Stimulated activated CD8-positive, alpha-beta memory T cell treated with anti-CD3 and anti-CD28 coated beads, Interleukin-12 subunit alpha, Interleukin-12 subunit beta, amount 100 ng/mL, for 1 hour (primary cell): ENCODE results near the gene COG5.
A peak's percentile ranks its signal among the peaks of the same experiment; 100 is the strongest.
"Not testable (repeated sequence)": the region's sequence is repeated elsewhere in the genome, so short reads cannot be mapped to it uniquely, and the experiment has no call there.

ENCODE experiments used
- DNase-seq: peaks from one replicate; pipeline ENCODE4 v3.0.0-alpha.2; 2020; ENCODE audit warnings: low read depth

Gene COG5

DNA sequence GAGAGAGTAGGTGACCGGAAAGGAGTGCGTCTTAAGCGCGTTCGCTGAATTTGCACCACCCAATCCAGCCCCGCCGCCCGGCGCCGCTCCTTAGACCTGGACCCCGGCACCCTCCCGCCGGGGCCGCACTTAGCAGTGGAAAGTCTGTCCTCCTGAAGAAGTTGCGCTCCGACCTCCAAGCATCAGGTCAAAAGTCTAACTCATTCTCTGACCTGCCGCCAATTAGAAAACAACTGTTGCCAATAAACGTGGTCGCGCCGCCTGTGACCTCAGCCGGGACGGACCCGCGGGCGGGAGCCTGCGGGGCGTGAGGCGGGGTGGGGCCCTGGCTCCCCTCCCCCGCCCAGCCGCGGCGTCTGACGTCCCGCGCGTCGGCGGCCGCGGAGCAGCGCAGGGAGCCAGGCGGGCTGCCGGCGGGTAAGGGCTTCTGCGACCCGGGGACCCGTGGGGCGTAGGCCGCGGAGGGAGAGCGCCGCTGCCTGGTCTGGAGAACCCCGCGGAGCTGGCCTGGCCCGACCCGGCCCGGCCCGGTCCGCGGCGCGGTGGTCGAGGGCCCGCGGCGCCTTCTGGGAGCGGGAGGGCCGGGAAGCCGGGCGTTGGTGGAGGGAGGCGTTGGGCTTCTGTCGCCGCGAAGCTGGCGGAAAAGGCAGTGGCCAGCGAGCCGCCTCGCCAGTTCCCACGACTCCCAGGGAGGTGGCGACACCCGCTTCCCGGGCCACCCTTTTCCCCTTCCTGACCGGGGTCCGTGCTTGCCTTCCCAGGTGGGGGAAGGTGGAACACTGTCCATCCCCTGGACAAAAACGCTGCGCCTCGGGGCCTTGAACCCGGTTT is 16.4 kb upstream of the COG5 start, which contains the start of gene BCAP29:
Gene BCAP29, plus strand, starts transcription at position 362 of the 831 bp plus-strand sequence. CDS start 527 bp downstream, outside the sequence.
- peak; percentile 25 for DNase-seq

DNA sequence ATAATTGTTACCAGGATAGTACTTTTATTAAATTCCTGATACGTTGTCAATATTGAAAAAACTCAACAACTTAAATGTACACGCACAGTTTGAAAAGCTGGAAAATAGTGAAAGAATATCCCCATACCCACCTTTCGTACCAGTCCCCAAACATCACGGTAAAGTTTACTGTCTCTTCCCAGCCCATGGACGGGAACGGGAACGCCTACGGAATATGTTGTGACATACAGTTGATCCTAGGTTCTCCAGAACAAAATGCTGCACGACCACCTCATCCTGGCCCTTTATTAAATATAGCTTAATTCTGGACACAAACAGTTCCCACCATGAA is 15.8 kb upstream of the COG5 start:
- DNase-seq: no peak

DNA sequence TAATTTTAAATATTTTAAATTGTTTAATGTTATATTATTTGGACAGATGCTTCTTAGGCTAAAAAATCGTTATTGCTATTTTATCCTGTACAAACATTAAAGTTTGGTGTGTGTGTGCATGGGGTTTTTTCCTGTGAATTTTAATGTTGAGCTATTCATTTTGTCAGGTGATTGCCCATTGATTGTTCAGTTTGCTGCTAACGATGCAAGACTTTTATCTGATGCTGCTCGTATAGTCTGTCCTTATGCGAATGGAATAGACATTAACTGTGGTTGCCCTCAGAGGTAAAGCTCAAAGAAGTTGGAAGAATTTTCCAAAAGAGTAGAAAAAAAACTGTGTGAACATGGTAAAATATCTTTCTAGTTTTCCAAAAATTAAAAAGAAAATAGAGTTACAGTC is 9.8 kb upstream of the COG5 start:
- no peak for DNase-seq

DNA sequence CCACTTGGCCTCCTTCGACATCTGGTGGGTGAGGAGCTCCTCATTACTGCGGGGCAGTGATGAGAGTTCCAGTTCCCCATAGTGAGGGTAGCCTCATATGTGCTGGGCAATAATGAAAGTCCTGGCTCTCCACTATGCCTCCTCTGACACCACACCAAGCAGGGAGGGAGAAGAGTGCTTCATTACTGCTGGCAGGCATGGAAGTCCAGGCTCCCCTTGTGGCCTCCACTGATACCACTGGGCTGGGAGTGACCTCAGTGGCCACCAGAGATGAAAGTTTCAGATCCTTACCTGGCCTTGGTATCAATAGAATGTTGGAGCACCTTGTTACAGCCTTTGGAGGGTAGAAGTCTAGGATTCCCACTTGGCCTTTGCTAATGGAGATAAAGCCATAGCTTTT is 6.6 kb upstream of the COG5 start:
- DNase-seq: no peak

DNA sequence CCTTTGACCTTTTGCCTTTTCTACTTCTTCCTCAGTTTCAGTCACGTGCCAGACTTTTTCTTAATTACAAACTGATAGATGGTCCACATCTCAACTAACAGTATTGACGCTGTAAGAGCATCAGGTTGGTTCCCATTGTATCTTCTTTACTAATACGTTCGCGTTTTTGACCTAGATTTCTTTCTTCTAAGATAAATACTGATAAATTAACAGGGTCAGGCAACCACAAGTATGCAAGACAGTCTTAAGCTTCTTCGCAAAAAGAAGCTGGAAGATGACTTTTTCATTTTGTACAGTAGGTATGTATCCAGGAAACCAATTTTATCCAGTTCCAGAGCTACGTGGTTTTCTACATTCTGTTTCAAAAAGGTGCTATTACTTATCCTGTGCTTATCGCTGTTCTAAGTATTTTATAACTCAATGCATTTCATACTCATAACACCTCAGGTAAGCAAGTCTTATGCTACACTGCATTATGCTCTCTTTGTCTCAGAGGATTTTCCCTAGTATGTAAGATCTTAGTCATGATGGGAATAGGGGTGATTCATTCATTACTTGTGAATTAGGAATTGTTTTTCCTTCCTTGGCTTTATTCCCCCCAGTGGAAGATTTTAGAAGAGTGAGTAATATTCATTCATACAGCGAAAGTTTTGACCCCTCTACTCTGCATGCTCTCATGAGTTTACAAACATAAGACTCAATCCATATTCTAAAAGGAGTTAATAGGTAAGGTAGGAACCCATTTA is 1.0 kb upstream of the COG5 start:
- no peak for DNase-seq

DNA sequence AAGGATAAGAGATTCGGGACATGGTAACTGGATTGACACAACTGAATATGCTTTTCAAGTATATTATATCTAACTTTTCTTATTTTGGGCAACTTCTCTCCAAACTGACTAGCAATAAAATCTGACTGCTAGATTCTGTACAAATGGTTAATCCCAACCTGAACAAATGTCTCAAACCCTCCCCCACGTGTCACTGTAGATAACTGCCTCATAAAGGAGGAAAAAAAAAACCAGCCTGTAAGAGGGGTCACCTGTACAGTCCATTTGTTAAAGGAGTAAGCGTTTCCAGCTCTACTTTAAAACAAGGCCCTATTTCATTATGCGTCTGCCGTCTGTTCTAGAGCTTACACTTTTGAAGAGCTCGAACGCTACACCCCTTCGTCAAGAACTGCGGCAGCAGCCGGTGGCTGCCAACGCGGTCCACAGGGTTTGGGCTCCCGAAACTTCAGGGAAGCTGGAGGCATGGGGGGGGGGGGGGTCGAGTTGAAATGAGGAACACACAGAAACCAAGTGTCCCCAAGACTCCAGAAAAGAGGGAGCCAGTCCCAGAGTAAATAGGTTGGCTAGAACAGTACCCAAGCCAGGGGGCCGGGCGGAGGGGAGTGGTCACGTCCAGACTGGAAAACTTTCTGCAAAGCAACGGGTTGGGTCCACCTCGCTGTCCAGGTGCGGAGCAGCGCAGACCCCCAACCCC is 492 bp downstream of the COG5 start:
- DNase-seq: peak; percentile 17

DNA sequence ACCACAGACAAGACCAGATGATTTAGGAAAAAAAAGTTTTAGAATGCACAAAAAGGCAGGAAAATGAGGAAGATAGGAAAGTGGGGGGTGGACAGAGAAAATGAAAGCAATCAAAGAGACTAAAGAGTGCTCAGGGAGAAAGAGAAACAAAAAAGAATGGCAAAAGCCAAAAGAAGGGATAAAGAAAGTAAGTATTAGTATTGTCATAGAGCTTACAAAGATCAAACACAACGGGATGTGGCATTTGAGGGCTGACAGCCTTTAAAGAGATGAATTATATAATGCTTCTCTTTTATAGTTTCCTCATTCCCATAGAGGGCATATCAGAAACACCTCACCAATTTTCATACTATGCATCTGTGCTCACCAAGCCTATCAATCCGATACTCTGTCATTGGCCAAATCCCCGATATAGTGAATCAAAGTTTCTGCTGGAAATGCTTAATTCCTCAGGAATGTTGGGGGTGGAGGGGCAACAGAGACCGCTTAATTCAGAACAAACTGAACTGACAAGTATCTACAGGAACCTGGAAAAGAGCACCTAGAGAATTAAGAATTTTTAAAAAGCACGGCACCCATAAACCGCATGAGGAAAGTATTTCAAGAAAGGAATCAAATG is 2.7 kb downstream of the COG5 start:
- DNase-seq: no peak

DNA sequence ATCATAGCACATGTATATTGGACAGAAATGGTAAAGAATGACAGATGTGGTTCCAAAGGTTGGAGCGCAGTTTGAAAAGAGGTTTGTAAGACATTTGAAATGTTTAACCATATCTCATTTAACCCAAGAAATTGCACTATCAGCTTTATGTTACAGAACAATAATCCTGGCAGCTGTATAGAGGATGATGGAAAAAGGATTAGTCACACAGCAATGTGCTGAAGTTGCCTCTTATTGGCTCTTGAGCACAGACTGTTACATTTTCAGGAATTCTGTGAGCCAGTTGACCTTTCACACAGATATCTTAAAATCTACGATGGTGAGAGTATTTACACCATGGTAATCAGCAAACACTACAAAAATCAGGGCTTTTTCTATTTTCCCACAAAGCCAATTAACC is 3.9 kb downstream of the COG5 start:
- DNase-seq: no peak

DNA sequence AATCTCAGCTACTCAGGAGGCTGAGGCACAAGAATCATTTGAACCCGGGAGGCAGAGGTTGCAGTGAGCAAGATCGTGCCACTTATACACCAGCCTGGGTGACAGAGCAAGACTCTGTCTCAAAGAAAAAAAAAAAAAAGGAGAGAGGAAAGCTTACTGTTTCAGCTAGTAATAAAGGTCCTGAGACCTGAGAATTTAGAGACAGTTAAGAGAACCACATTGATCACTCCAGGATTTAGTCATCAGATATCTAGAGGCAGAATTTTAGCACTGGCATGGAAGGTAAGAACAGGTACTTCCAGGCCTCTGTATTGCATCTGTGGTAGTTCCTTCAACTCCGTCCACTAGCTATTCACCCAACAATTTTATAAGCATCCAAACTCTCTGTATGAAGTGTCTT is 7.8 kb downstream of the COG5 start:
- no peak for DNase-seq

DNA sequence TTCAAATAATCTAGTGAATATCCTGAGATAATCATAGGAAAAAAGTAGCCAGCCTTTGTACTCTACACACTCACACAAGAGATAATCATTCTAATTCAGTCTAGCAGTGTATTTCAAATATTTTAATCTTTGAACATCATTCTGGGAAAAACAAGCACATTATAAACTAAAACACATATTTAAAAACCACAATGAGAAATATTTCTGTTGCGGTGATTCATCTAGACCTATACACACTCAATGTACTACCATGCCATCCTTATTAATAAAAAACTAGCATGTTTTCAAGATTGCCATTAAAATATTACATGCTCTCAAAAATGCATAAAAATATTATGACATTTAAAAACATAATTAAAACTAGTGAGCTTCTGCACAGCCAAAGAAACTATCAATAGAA is 11.8 kb downstream of the COG5 start:
- no peak for DNase-seq

DNA sequence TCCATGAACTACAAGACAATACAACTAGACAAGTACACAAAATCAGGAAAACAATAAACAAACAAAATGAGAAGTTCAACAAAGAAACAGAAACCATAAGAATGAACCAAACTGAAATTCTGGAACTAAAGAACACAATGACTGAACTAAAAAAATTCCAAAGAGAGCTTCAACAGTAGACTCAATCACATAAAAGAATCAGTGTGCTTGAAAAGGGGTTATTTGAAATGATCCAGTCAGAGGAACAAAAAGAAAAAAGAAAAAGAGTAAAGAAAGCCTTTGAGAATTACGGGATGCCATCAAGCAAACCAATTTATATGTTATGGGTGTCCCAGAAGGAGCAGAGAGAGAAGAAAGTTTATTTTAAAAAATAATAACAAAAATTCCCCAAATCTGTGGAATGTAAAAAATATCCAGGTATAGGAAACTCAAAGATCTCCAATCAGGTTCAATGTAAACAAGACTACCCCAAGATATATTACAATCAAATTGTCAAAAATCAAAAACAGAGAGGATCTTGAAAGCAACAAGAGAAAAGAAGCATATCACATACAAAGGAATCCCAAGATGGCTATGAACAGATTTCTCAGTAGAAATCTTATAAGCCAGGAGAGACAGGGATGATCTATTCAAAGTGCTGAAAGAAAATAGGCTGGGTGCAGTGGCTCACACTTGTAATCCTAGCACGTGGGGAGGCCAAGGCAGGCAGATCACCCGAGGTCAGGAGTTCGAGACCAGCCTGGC is 18.7 kb downstream of the COG5 start:
- DNase-seq: no peak

DNA sequence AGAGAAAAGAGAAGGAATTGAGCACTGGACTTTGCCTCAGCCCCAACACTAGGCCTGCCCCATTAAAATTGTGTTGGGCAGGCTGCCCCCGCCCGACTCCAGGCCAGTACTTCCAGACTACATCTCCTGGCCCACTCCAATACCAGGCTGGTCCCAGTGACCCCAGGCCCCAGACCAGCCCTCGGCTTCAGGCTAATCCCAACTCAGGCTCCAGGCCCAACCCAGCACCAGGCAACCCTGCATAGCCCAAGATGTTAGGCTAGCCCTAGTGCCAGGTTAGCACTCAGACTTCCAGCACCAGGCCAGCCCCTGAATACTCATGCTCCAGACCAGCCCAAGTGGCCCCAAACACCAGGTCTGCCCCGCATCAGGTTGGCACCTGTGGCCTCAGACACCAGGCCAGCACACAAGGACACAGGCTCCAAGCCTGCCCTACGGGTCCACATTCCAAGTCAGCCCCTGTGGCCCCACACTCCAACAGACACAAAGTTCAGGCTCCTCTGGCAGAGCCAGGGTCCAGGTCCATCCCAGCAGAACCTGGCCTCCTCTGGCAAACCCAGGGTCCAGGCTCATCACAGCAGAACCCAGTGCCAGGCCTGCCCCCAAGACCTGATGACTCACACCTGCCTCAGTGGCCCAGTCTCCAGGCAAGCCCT is 20.3 kb downstream of the COG5 start:
- no peak for DNase-seq

DNA sequence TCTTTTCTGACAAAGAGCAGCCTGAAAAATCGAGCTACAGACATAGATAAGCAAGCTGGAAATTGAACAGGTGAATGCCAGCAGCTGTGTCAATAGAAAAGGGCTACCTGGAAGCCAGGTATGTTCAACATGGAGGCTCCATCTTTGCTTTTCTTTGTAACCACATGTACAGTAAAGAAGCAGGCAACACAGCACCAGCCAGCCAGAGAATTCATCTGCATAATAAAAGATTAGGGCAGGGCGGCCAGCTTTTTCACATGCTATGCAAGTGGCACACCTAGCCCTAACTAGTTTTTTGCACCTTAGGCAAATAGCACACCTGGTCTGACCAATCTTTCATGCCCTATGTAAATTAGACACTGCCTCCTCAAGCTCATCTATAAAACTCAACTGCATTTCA is 25.7 kb downstream of the COG5 start:
- no peak for DNase-seq

DNA sequence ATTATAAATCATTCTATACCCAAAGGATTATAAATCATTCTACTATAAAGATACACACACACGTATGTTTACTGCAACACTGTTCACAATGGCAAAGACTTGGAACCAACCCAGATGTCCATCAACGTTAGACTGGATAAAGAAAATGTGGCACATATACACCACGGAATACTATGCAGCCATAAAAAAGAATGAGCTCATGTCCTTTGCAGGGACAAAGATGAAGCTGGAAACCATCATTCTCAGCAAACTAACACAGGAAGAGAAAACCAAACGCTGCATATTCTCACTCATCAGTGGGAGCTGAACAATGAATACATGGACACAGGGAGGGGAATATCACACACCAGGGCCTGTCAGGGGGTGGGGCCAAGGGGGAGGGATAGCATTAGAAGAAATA is 26.5 kb downstream of the COG5 start:
- not testable (repeated sequence) for DNase-seq

DNA sequence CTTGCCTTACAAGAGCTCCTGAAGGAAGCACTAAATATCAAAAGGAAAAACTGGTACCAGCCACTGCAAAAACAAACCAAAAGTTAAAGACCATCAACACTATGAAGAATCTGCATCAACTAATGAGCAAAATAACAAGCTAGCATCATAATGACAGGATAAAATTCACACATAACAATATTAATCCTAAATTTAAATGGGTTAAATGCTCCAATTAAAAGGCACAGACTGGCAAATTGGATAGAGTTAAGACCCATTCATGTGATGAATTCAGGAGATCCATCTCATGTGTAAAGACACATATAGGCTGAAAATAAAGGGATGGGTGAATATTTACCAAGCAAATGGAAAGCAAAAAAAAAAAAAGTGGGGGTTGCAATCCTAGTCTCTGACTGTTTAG is 29.6 kb downstream of the COG5 start:
- no peak for DNase-seq

DNA sequence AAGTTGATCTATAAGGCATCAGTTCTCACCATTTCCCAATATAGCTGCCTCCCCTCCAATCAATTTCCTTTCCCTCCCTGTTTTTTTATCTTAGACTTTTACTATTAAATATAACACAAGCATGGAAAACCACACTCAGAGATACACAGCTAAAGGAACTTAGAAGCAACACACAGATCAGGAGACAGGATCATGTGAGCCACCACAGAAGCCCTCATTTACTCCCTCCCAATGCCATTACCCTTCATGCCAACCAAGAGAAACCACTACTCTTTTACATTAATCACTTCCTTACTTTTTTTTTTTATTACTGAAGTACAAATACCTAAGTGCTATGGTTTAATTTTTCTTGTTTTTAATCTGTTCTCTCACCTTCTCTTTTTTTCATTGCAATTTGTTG is 33.0 kb downstream of the COG5 start:
- no peak for DNase-seq

DNA sequence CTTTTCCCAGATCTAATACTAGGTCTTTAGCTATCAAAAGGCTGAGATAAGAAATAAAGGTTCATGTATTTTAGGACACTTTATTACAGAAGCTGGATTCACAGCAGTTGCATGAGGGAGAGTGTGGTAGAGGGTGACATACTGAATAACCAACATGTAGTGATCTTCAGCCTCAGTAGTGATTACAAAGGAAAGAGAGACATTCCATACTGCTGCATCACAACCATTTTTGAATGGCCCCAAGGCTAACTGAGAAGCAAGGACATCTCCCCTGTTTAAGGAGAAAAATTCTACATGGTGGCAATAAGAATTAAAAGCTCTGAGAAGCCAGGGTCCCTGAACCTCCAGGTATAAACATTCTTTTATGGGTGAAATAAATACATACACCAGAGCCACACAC is 35.3 kb downstream of the COG5 start:
- DNase-seq: no peak

DNA sequence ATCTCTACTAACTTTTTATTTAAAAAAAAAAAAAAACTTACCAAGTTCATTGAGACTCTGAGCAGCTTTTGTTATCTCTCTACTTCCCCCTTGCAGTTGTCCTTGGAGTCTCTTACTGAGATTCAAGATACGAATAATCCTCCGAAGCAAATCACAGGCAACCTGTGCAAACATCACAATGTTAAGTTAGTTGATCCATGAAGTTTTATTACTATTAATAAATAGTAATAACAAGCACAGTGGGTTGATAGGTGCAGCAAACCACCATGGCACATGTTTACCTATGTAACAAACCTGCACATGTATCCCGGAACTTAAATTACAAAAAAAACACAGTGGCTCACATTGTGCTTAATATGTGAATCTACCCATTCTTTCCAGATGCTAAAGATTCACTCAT is 36.5 kb downstream of the COG5 start:
- no peak for DNase-seq

DNA sequence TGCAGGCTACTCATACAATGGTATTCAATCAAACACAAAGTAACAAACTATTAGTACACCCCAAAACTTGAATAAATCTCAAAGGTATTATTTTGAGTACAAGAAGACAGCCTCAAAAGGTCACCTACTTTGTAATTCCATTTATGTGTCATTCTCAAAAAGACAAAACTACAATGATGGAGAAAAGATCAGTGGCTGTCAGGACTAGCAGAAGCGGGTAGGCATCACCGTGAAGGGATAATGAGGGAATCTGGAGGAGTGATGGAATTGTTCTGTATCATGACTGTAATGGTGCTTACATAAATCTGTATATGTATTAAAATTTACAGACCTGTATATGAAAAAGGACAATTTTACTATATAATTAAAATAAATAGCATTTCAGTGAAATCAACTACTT is 37.0 kb downstream of the COG5 start:
- no peak for DNase-seq

DNA sequence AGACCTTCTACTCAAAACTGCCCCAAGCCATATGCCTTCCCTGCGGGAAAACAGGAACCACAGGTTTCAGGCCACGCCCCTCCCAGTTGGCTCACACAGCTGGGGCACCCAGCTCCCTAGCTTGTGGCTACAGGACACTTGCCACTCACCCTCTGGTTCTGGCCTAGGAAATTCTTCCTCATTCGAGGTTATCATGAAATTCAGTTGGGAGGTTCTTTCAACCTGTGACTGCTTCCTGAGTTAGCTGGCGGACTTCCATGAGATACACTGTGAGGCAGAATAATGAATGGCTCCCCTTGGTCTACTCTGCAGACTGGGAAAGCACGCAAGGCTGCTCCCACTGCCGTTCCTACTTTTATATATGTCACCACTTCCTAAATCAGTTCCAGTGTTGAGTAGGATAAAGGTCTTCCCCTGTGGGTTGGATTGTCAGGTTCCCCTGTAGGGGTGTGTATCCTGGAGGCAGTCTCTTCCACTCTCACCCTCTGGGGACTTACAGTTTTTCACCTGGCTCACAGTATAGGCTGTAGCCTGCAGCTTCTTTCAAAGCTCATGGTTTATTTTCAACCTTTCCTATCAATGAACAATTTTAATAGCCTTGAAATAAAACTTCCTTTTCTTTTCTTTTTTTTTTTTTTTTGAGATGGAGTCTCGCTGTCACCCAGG is 56.9 kb downstream of the COG5 start:
- DNase-seq: no peak
